Body of pancreas (tissue), 4 donors: ENCODE measurements around the gene DCLK2. TPM values are rescaled to one million over a fixed set of nuclear protein-coding genes. Genes with fewer than 3 reads are reported as not detected.

Experiments
- ATAC-seq: fragments of 150-250 bp; one replicate; pipeline ENCODE4 v1.9.1; 2016
- DNase-seq, 4 donors: peaks; one replicate each; pipeline ENCODE4 v3.0.0-alpha.2; 2019
- H3K27ac ChIP-seq, 4 donors: fragments of 200-600 bp; sonication (generic); 1 replicate in 3 of 4; 2 replicates in 1 of 4; pipeline versions ENCODE4 v1.5.1 to v1.6.1; 2016 to 2019; ENCODE audit warnings: mild to moderate bottlenecking in 1 of 4, mixed read lengths in 1 of 4, moderate library complexity in 1 of 4
- H3K27me3 ChIP-seq, 2 donors: fragments of 200-600 bp; sonication (generic); one replicate each; pipeline ENCODE4 v1.6.0; 2016; ENCODE audit warnings: mild to moderate bottlenecking in 1 of 2
- H3K36me3 ChIP-seq, 2 donors: fragments of 200-600 bp; sonication (generic); replicated peaks in 1 of 2; 2 replicates each; pipeline ENCODE4 v1.5.1; 2016; ENCODE audit warnings: low read depth in 2 of 2; ENCODE audit not compliant: insufficient read depth in 1 of 2
- H3K4me1 ChIP-seq: fragments of 200-600 bp; sonication (generic); one replicate; pipeline ENCODE4 v1.6.0; 2016
- H3K4me3 ChIP-seq, 2 donors: fragments of 200-600 bp; sonication (generic); 1 replicate in 1 of 2; 2 replicates in 1 of 2; pipeline ENCODE4 v1.5.1; 2016 to 2019
- H3K9me3 ChIP-seq, 3 donors: fragments of 200-600 bp; sonication (generic); 1 replicate in 2 of 3; 2 replicates in 1 of 3; pipeline ENCODE4 v1.5.1; 2016
- CTCF ChIP-seq, 7 experiments: fragments of 450-650 bp in 4 of 7; fragments of 200-600 bp in 3 of 7; sonication (generic) in 3 of 7; IDR thresholded peaks; one replicate each; pipeline ENCODE4 v1.5.1; 2016 to 2019; ENCODE audit warnings: antibody characterized with exemption in 7 of 7
- POLR2A ChIP-seq, 3 donors: fragments of 450-650 bp; IDR thresholded peaks; one replicate each; pipeline ENCODE4 v1.6.1; 2016; ENCODE audit warnings: antibody characterized with exemption in 3 of 3, mild to moderate bottlenecking in 2 of 3
- WGBS, 2 donors: methylation state at CpG; one replicate each; pipeline ENCODE4 v1.1.5; 2017; 5-methylcytosine and 5-hydroxymethylcytosine counted together
- intact Hi-C: fragments of 100-400 bp; cut with DNase I; formaldehyde crosslinking; loops from one replicate; pipeline ENCODE4 v1.15.1; 2023
- total RNA-seq, 2 donors: library from RNA; depleted of rRNA; stranded (reverse); fragments of >200 nt; gene quantifications; one replicate each; pipeline ENCODE4 v1.1.0, GENCODE V29; 2016

DCLK2 gene
- total RNA-seq, 2 donors from 2014 or later = 3.6 to 4.6 TPM

GRCh38 chr4:150253416-150253815 is 175.2 kb downstream of the DCLK2 start:
- no peaks in the 10 kb centered on the region for H3K4me1 ChIP-seq
- DNase-seq (no peak), ATAC-seq (no peak)
- H3K4me3 ChIP-seq = no peak overlapping the region
- WGBS, 2 donors = 96 to 97% methylated on average over 11 of the region's 11 CpGs
- H3K27ac ChIP-seq = no peak overlapping the region
- H3K9me3 ChIP-seq = no peaks in the 10 kb centered on the region
- no peaks in the 10 kb centered on the region for H3K36me3 ChIP-seq
- TF ChIP-seq POLR2A (IDR thresholded peaks at IDR 0.05) (no peak), CTCF (IDR thresholded peaks at IDR 0.05) (no peak)
- H3K27me3 ChIP-seq = no peaks in the 10 kb centered on the region
- intact Hi-C loops = no loop called here

GRCh38 chr4:150253965-150254630 is 175.9 kb downstream of the DCLK2 start:
- intact Hi-C loops = no loop called here
- H3K36me3 ChIP-seq = no peaks in the 10 kb centered on the region
- TF ChIP-seq POLR2A (IDR thresholded peaks at IDR 0.05) (no peak), CTCF (IDR thresholded peaks at IDR 0.05) (no peak)
- H3K27ac ChIP-seq = no peak overlapping the region
- no peaks in the 10 kb centered on the region for H3K27me3 ChIP-seq
- H3K4me1 ChIP-seq = no peaks in the 10 kb centered on the region
- DNase-seq (no peak), ATAC-seq (no peak)
- H3K9me3 ChIP-seq = no peaks in the 10 kb centered on the region
- no peak overlapping the region for H3K4me3 ChIP-seq
- WGBS, 2 donors = 83 to 96% methylated on average over 12 to 18 of the region's 18 CpGs

- Histone ChIP-seq H3K4me1 (no peaks in the 10 kb centered on the region), H3K4me3 (no peak overlapping the region), H3K9me3 (no peaks in the 10 kb centered on the region), H3K27ac (no peak overlapping the region), H3K36me3 (no peaks in the 10 kb centered on the region), H3K27me3 (no peaks in the 10 kb centered on the region)
- 80 to 96% methylated on average over 5 to 16 of the region's 16 CpGs for WGBS, 2 donors
- ATAC-seq = no peak
- TF ChIP-seq CTCF (IDR thresholded peaks at IDR 0.05) = no peak
- TF ChIP-seq POLR2A (IDR thresholded peaks at IDR 0.05) = no peak
- intact Hi-C loops = no loop called here
- DNase-seq = no peak
These were observed 177.5 kb downstream of the DCLK2 start for GRCh38 chr4:150255610-150256224.

GRCh38 chr4:150256225-150256620 is 178.0 kb downstream of the DCLK2 start:
- no peak for TF ChIP-seq CTCF (IDR thresholded peaks at IDR 0.05)
- TF ChIP-seq POLR2A (IDR thresholded peaks at IDR 0.05) = no peak
- intact Hi-C loops = no loop called here
- Histone ChIP-seq H3K9me3 (no peaks in the 10 kb centered on the region), H3K4me3 (no peak overlapping the region), H3K36me3 (no peaks in the 10 kb centered on the region), H3K27me3 (no peaks in the 10 kb centered on the region), H3K4me1 (no peaks in the 10 kb centered on the region), H3K27ac (no peak overlapping the region)
- DNase-seq (no peak), ATAC-seq (peak; percentile 35)
- WGBS, 2 donors = 90 to 93% methylated on average over 10 to 23 of the region's 23 CpGs
